Testis (tissue), 2 donors: ENCODE results near the gene SERPINA12.

Experiments used
- POLR2A ChIP-seq: fragments of 450-650 bp; IDR thresholded peaks from one replicate; pipeline ENCODE4 v1.6.1; 2017; ENCODE audit warnings: antibody characterized with exemption, mild to moderate bottlenecking, moderate library complexity
- TF ChIP-seq, protein P1 (sequence below), 3 experiments: fragments of 450-650 bp in 2 of 3; fragments of 200-600 bp in 1 of 3; sonication (generic) in 1 of 3; IDR thresholded peaks; one replicate each; pipeline ENCODE4 v1.5.1; 2016 to 2019; ENCODE audit warnings: antibody characterized with exemption in 3 of 3, mild to moderate bottlenecking in 2 of 3, moderate library complexity in 1 of 3

GRCh38 chr14:94542111-94542810 lies 33.0 kb upstream of the SERPINA12 start:
- TF ChIP-seq, protein P1, sequence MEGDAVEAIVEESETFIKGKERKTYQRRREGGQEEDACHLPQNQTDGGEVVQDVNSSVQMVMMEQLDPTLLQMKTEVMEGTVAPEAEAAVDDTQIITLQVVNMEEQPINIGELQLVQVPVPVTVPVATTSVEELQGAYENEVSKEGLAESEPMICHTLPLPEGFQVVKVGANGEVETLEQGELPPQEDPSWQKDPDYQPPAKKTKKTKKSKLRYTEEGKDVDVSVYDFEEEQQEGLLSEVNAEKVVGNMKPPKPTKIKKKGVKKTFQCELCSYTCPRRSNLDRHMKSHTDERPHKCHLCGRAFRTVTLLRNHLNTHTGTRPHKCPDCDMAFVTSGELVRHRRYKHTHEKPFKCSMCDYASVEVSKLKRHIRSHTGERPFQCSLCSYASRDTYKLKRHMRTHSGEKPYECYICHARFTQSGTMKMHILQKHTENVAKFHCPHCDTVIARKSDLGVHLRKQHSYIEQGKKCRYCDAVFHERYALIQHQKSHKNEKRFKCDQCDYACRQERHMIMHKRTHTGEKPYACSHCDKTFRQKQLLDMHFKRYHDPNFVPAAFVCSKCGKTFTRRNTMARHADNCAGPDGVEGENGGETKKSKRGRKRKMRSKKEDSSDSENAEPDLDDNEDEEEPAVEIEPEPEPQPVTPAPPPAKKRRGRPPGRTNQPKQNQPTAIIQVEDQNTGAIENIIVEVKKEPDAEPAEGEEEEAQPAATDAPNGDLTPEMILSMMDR (IDR thresholded peaks at IDR 0.05): no peak
- no peak for TF ChIP-seq POLR2A
